IPS DF 6.9 (cell line): ENCODE measurements around the gene ADARB2.

Source experiments
- DNase-seq: peaks from one replicate; pipeline ENCODE4 v3.0.0-alpha.2; 2013; ENCODE audit warnings: low read depth, low spot score
- H3K27ac ChIP-seq: one replicate; pipeline ENCODE4 v1.5.1; 2013; ENCODE audit warnings: low read length, control low read depth
- H3K27me3 ChIP-seq: 2 replicates; pipeline ENCODE4 v1.6.1; 2013; ENCODE audit warnings: mild to moderate bottlenecking, low read length; ENCODE audit not compliant: control insufficient read depth, insufficient read depth
- H3K36me3 ChIP-seq: 2 replicates; pipeline ENCODE4 v1.6.1; 2013; ENCODE audit warnings: low read length; ENCODE audit not compliant: control insufficient read depth, insufficient read depth
- H3K4me1 ChIP-seq: 2 replicates; pipeline ENCODE4 v1.6.1; 2013; ENCODE audit warnings: low read length; ENCODE audit not compliant: control insufficient read depth, insufficient read depth
- H3K4me3 ChIP-seq: 2 replicates; pipeline ENCODE4 v1.5.1; 2013; ENCODE audit warnings: mild to moderate bottlenecking, low read length
- H3K9me3 ChIP-seq: 2 replicates; pipeline ENCODE4 v1.6.1; 2013; ENCODE audit warnings: low read length, inconsistent platforms; ENCODE audit not compliant: control insufficient read depth, insufficient read depth
- WGBS: extraction: QIAGEN DNeasy Blood & Tissue Kit; methylation state at CpG from one replicate; pipeline ENCODE4 v1.1.7; 2013; ENCODE audit warnings: mixed read lengths, missing lambda C conversion rate; ENCODE audit not compliant: insufficient read length, insufficient coverage; 5-methylcytosine and 5-hydroxymethylcytosine counted together

ADARB2 gene

GRCh38 chr10:1311726-1312125 is 425.6 kb downstream of the ADARB2 start:
- Histone ChIP-seq H3K27ac (no peak overlapping the region), H3K4me1 (peaks cover 9% of the 10 kb centered on the region), H3K4me3 (no peak overlapping the region), H3K9me3 (no peaks in the 10 kb centered on the region), H3K27me3 (no peaks in the 10 kb centered on the region), H3K36me3 (no peaks in the 10 kb centered on the region)
- WGBS: no CpG with 5 or more reads among the region's 7 CpGs
- DNase-seq: no peak

GRCh38 chr10:1310271-1310789 is 427.0 kb downstream of the ADARB2 start:
- no peaks in the 10 kb centered on the region for H3K27me3 ChIP-seq
- peaks cover 9% of the 10 kb centered on the region for H3K4me1 ChIP-seq
- WGBS: no CpG with 5 or more reads among the region's 9 CpGs
- no peak overlapping the region for H3K4me3 ChIP-seq
- H3K27ac ChIP-seq: peak overlapping the region; percentile 81
- H3K36me3 ChIP-seq: no peaks in the 10 kb centered on the region
- no peaks in the 10 kb centered on the region for H3K9me3 ChIP-seq
- DNase-seq: peak; percentile 58

- no CpG with 5 or more reads among the region's 7 CpGs for WGBS
- DNase-seq: peak; percentile 72
- peaks cover 9% of the 10 kb centered on the region for H3K4me1 ChIP-seq
- no peaks in the 10 kb centered on the region for H3K9me3 ChIP-seq
- peak overlapping the region; percentile 81 for H3K27ac ChIP-seq
- H3K4me3 ChIP-seq: no peak overlapping the region
- no peaks in the 10 kb centered on the region for H3K27me3 ChIP-seq
- H3K36me3 ChIP-seq: no peaks in the 10 kb centered on the region
These were observed 427.6 kb downstream of the ADARB2 start for GRCh38 chr10:1309617-1310270.

- Histone ChIP-seq H3K4me3 (no peak overlapping the region), H3K4me1 (peaks cover 9% of the 10 kb centered on the region), H3K9me3 (no peaks in the 10 kb centered on the region), H3K27me3 (no peaks in the 10 kb centered on the region), H3K36me3 (no peaks in the 10 kb centered on the region), H3K27ac (peak overlapping the region; percentile 81)
- DNase-seq: no peak
- WGBS: no CpG with 5 or more reads among the region's 8 CpGs
These were observed 428.2 kb downstream of the ADARB2 start for GRCh38 chr10:1308962-1309616.

- Histone ChIP-seq H3K27me3 (no peaks in the 10 kb centered on the region), H3K4me3 (no peak overlapping the region), H3K9me3 (no peaks in the 10 kb centered on the region), H3K27ac (no peak overlapping the region), H3K36me3 (no peaks in the 10 kb centered on the region), H3K4me1 (peaks cover 9% of the 10 kb centered on the region)
- WGBS: no CpG with 5 or more reads among the region's 4 CpGs
- no peak for DNase-seq
These were observed 429.0 kb downstream of the ADARB2 start for GRCh38 chr10:1308173-1308961.

- no peak overlapping the region for H3K27ac ChIP-seq
- no peaks in the 10 kb centered on the region for H3K9me3 ChIP-seq
- H3K36me3 ChIP-seq: no peaks in the 10 kb centered on the region
- no peak overlapping the region for H3K4me3 ChIP-seq
- H3K27me3 ChIP-seq: no peaks in the 10 kb centered on the region
- WGBS: no CpG with 5 or more reads among the region's 5 CpGs
- 0 out of 2 replicates have a peak, but pooled peaks cover 2% of the 10 kb centered on the region for H3K4me1 ChIP-seq
- no peak for DNase-seq
These were observed 436.2 kb downstream of the ADARB2 start for GRCh38 chr10:1301143-1301542.

- no peak overlapping the region for H3K27ac ChIP-seq
- no peak for DNase-seq
- no CpG with 5 or more reads among the region's 6 CpGs for WGBS
- H3K4me1 ChIP-seq: 0 out of 2 replicates have a peak, but pooled peaks cover 2% of the 10 kb centered on the region
- H3K4me3 ChIP-seq: no peak overlapping the region
- no peaks in the 10 kb centered on the region for H3K9me3 ChIP-seq
- H3K36me3 ChIP-seq: no peaks in the 10 kb centered on the region
- H3K27me3 ChIP-seq: no peaks in the 10 kb centered on the region
These were observed 437.1 kb downstream of the ADARB2 start for GRCh38 chr10:1300218-1300617.

- WGBS: no CpG with 5 or more reads among the region's 12 CpGs
- H3K4me1 ChIP-seq: 0 out of 2 replicates have a peak, but pooled peaks cover 2% of the 10 kb centered on the region
- H3K27me3 ChIP-seq: no peaks in the 10 kb centered on the region
- H3K9me3 ChIP-seq: no peaks in the 10 kb centered on the region
- H3K27ac ChIP-seq: no peak overlapping the region
- H3K4me3 ChIP-seq: no peak overlapping the region
- no peaks in the 10 kb centered on the region for H3K36me3 ChIP-seq
- DNase-seq: no peak
These were observed 438.1 kb downstream of the ADARB2 start for GRCh38 chr10:1299041-1299726.

GRCh38 chr10:1297566-1298301 is 439.6 kb downstream of the ADARB2 start:
- Histone ChIP-seq H3K27ac (no peak overlapping the region), H3K4me1 (peaks cover 2% of the 10 kb centered on the region; the same call in 1 of the 2 replicates), H3K36me3 (no peaks in the 10 kb centered on the region), H3K9me3 (no peaks in the 10 kb centered on the region), H3K4me3 (no peak overlapping the region), H3K27me3 (no peaks in the 10 kb centered on the region)
- WGBS: no CpG with 5 or more reads among the region's 14 CpGs
- no peak for DNase-seq
